Measurements from ENCODE around the gene MSANTD2.

MSANTD2 gene

DNA sequence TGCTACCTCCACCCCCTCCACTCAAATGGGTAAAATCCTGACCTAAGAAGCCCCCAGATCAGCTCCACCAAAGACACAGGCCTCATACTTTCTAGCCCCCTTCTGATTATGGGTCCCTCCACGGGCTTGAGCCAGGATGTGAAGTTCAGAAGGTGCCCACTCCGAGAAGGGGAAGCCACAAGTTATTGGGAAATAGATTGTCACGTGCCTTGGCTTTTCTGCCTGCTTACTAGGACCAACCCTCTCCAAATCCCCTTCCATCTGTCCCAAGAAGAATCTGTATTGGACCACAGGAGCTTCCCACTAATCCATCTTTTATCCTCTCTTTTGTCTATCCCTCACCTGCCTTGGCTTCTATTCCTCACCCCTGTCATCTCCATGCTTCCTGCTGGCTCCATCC is 63.5 kb downstream of the MSANTD2 start:
- DNase-seq (ENCODE audit: low read depth): no peak

DNA sequence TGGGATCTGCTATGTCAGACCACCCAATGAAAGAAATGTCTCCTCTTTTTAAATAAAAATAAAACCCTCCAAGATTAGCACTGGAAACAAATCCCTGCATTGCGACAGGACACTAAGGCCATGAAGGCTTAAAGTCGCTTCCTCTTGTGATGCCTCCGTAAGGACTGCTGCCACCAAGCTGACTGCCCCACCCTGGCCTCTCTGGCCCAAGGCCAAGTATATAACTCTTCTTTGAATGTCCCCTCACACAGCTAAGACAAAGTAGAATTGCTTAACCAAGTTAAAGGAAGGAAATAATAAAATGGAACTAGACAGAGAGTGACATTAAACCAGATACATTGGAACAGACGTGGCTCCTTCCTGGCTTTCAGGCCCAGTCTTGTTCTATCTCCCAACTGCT is 68.0 kb downstream of the MSANTD2 start:
- no peak for DNase-seq (ENCODE audit: low read depth)

DNA sequence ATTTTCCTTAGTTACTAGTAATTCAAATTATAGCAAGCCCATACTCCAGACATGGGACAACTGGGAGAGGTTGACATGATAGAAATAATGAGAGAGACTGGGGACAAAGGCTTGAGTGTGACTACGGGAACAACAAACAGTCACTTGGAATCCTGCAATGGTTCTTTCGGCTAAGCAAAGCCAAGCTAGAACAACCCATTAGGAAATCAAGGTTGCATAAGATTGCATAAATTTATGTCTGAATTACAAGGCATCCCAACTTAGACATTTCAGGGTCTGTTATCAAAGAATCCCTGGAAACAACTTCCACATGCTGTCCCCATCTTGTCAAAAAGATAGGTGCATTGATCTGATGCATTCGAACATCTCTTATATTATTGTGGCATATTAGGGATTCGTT is 70.6 kb downstream of the MSANTD2 start:
- DNase-seq (ENCODE audit: low read depth): no peak

DNA sequence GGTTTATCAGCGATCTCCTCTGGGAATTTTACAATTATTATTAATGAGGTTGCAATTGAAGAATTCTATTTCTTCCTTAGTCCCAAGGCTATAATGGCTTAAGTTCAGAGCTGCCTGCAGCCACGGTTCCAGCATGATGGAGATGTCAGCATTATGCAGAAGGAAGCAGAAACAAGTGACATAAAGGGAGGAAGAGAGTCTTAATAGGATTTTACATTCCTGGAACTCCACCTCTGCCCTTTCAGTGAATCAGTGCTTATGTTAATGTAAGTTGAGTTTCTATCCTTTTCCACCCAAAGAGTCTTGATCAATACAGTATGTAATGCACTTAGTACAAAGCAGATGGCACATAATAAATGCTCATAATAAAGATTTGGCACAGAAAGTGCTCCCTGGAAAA is 72.1 kb downstream of the MSANTD2 start:
- no peak for DNase-seq (ENCODE audit: low read depth)

DNA sequence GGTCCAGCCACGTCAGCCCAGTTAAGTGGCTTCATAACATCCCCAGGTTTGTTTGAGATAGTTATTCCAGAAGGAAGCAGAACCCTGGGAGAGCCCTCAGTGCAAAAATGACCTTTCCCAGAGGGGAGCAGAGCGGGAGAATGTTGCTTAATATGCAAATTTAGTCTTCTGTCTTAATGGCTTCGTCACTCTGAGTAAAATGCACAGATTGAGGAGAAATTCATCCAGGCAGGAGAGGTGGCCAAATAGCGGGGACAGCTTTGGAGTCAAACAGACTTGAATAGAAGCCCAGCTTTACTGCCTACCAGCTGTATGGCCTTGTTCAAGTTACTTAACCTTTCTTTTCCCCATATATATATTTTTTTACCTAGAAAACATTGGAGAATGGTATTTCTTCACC is 72.7 kb downstream of the MSANTD2 start:
- DNase-seq (ENCODE audit: low read depth): no peak

DNA sequence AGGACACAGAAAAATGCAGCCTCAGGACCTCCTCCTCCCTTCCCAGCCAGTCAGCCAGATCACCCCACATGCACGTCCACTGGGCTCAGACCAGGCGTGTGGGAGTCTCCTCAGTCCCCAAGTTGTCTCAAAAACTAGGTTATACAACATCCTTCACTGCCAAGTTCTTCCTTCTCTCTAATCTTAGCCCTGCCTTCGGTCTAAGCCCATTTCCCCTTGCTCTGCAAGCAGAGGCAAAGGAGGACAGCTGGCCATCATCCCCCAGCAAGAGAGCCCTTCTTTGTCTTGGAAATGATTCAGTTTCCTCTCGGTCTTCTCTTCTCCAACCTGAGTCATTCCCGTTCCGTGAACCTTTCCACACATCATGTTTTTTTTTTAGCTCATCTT is 74.5 kb downstream of the MSANTD2 start:
- peak; percentile 75 for DNase-seq (ENCODE audit: low read depth)

- no peak for DNase-seq (ENCODE audit: low read depth)
Observed at GRCh38 chr11:124724979-124725718, 75.1 kb downstream of the MSANTD2 start.

DNA sequence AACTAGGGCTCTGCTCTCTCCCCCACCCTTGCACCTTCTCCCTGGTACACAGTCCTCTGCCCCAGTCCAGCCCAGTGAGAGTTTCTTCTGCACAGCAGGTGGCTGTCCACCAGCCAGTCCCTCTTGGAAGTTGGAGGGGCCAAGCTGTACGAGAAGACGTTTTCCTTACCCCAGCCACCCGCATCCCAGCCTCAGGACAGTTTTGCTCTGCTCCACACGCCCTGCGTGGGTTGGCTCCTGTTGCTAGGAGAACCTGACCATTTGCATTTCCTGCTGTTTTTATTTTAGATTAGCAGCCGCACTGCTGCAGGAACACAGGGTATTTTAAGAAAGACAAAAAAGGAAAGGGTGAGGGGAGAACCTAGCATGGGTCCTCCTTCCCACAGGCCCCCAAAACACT is 78.0 kb downstream of the MSANTD2 start:
- DNase-seq (ENCODE audit: low read depth): no peak

- no peak for DNase-seq (ENCODE audit: low read depth)
Observed at GRCh38 chr11:124719534-124719933, 80.7 kb downstream of the MSANTD2 start.

DNA sequence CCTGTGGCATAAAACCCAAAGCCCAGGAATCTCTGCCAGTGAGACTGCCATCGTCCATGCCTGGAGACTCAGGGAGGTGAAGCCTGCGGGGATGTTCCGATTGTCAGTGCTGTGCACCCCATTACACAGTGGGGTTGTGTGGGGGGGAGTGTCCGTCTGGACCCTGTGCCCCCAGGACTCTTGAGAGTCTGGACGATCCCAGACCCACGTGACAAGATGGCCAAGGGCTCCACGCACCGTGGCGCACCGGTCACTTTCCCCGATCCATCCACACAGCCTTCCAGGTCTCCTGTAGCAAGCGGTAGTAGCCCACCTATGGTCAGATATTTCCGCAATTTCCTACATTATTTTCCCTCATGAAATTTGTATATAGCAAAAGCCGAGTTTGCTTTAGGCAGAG is 81.4 kb downstream of the MSANTD2 start:
- no peak for DNase-seq (ENCODE audit: low read depth)

GRCh38 chr11:124717786-124718651 is 82.2 kb downstream of the MSANTD2 start:
- peak; percentile 49 for DNase-seq (ENCODE audit: low read depth)

DNA sequence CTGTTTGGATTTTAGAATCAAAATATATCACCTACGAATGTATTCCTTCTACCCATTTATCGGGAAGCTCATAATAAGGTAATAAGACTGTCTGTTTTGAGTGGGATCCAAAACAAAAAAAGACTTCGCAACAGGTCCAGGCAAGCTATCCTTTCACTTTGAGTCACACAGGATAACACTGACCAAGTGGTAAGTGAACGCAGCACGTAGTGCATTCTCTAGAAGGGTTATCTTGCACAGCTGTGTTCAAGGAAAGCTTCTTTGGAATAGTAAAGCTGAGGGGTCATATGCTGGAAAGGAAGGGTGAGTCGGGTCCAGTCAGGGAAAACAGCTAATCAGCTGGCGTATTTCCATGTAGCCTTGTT is 82.8 kb downstream of the MSANTD2 start:
- peak; percentile 36 for DNase-seq (ENCODE audit: low read depth)

GRCh38 chr11:124716591-124716990 is 83.6 kb downstream of the MSANTD2 start:
- DNase-seq (ENCODE audit: low read depth): peak; percentile 58

Measured in ELR (cell line).